ENCODE measurements around the gene TEDC2. TPM values are rescaled to one million over a fixed set of nuclear protein-coding genes. Genes with fewer than 3 reads are reported as not detected.
A peak's percentile ranks its signal among the peaks of the same experiment; 100 is the strongest.

The TEDC2 gene
- total RNA-seq, 4 donors from 2014 or later, result 1.3 to 2.5 (median 1.8) TPM; not detected in 1

GRCh38 chr16:2471016-2471652 is 11.2 kb downstream of the TEDC2 start, which contains the start of gene NTN3:
Gene NTN3, plus strand, starts transcription at chr16:2471297. Its CDS starts 405 bp downstream, at chr16:2471702.
- no peak for DNase-seq (ENCODE audit: low spot score in 2 of 2)
- TF ChIP-seq CTCF (IDR thresholded peaks at IDR 0.05) (no peak), EP300 (IDR thresholded peaks at IDR 0.05) (no peak), POLR2A (IDR thresholded peaks at IDR 0.05) (no peak)
- peak within 1 kb of the TSS in 2 of 4 donors; percentile 22 to 43 for H3K4me3 ChIP-seq

GRCh38 chr16:2471653-2472487 is 12.0 kb downstream of the TEDC2 start:
- Histone ChIP-seq H3K36me3 (no peaks in the 10 kb centered on the region), H3K27ac (peak overlapping the region in 1 of 4 donors; percentile 54), H3K4me1 (peaks cover 0 to 84% (median 48%) of the 10 kb centered on the region in 4 donors), H3K27me3 (peaks cover 0 to 56% of the 10 kb centered on the region in 2 donors), H3K4me3 (peak overlapping the region in 2 of 4 donors; percentile 22 to 43), H3K9me3 (no peaks in the 10 kb centered on the region)
- TF ChIP-seq EP300 (IDR thresholded peaks at IDR 0.05) (no peak), CTCF (IDR thresholded peaks at IDR 0.05) (no peak), POLR2A (IDR thresholded peaks at IDR 0.05) (no peak)
- no peak for DNase-seq (ENCODE audit: low spot score in 2 of 2)
- 28 to 43% methylated on average over 7 to 53 of the region's 61 CpGs for WGBS, 2 donors

More at GRCh38 chr16:2471016-2471652, 11.2 kb downstream of the TEDC2 start, which contains the start of gene NTN3:
- peak within 1 kb of the TSS in 2 of 4 donors; percentile 36 to 54 for H3K27ac ChIP-seq
- H3K36me3 ChIP-seq, result no peaks in the 10 kb centered on the region
- 0 to 1% methylated on average over 12 to 39 of the region's 59 CpGs for WGBS, 2 donors
- H3K27me3 ChIP-seq, result peaks cover 0 to 56% of the 10 kb centered on the region in 2 donors
- H3K9me3 ChIP-seq, result no peaks in the 10 kb centered on the region
- peaks cover 0 to 81% (median 48%) of the 10 kb centered on the region in 4 donors for H3K4me1 ChIP-seq

- H3K27ac ChIP-seq, result no peak overlapping the region
- H3K36me3 ChIP-seq, result no peaks in the 10 kb centered on the region
- H3K9me3 ChIP-seq, result no peaks in the 10 kb centered on the region
- H3K4me3 ChIP-seq, result no peak overlapping the region
- H3K27me3 ChIP-seq, result peaks cover 0 to 53% of the 10 kb centered on the region in 2 donors
- no peak for DNase-seq (ENCODE audit: low spot score in 2 of 2)
- 95 to 100% methylated on average over 4 to 23 of the region's 27 CpGs for WGBS, 2 donors
- peaks cover 0 to 79% (median 48%) of the 10 kb centered on the region in 4 donors for H3K4me1 ChIP-seq
- TF ChIP-seq POLR2A (IDR thresholded peaks at IDR 0.05) (no peak), CTCF (IDR thresholded peaks at IDR 0.05) (no peak), EP300 (IDR thresholded peaks at IDR 0.05) (no peak)
These were observed 12.6 kb downstream of the TEDC2 start for GRCh38 chr16:2472488-2472864.

GRCh38 chr16:2472885-2473445 is 13.1 kb downstream of the TEDC2 start:
- H3K4me3 ChIP-seq, result peak overlapping the region in 1 of 4 donors; percentile 79
- H3K9me3 ChIP-seq, result no peaks in the 10 kb centered on the region
- no peak for DNase-seq (ENCODE audit: low spot score in 2 of 2)
- no peak overlapping the region for H3K27ac ChIP-seq
- TF ChIP-seq CTCF (IDR thresholded peaks at IDR 0.05), result no peak
- no peak for TF ChIP-seq EP300 (IDR thresholded peaks at IDR 0.05)
- no peak for TF ChIP-seq POLR2A (IDR thresholded peaks at IDR 0.05)
- H3K36me3 ChIP-seq, result no peaks in the 10 kb centered on the region
- H3K4me1 ChIP-seq, result peaks cover 0 to 74% (median 46%) of the 10 kb centered on the region in 4 donors
- 88 to 89% methylated on average over 11 to 14 of the region's 14 CpGs for WGBS, 2 donors
- peaks cover 0 to 52% of the 10 kb centered on the region in 2 donors for H3K27me3 ChIP-seq
